Stimulated activated CD4-positive, alpha-beta T cell treated with anti-CD3 and anti-CD28 coated beads, Interleukin-4, amount 100 ng/mL, for 1 hour (primary cell): Measurements from ENCODE around the gene GSDME.

Experiments
- DNase-seq: peaks from one replicate; pipeline ENCODE4 v3.0.0-alpha.2; 2020

Gene GSDME

DNA sequence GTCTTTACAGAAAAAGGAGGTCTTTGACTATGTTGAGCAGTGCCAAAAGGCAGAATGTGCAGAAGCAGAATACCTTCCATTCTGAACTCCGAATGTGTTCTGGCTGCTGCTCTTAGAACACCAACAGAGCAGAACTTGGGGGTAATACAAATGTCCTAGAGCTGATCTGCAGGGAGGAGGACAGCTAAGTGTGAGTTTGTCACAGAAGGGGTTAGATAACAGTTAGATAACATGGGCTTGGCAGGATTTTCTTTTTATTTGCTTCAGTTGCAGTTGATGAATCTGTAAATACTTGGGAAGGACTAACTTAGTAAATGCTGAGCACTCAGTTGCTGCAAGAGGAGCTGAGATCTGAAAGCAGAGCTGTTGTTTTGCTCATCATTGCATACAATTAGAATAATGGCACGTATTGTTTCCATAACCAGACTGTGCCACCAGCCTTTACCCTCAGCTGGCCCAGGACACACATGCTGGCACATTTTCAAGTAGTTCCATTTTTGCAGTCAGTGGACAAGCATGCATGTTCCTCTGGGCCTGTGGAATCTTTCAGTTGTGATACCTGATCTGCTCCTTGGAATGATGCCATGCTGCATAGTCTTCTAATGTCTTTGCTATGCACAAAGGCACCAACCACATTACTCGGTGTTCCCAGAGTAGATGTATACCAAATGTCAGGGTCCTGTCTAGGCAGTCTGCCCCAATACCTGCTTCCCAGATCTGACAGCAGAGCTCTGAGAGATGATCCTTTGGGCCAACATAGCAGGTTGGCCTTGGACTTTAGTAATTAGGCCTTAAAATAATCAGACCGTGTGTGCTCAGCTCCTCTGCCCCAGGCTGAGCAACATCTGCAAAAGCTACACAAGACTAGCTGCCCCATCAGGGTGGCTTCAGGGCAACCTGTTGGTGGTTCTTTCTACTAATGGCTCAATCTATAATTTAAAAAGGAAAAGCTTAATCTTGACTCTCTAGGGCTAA lies 55.7 kb downstream of the GSDME start:
- no peak for DNase-seq

DNA sequence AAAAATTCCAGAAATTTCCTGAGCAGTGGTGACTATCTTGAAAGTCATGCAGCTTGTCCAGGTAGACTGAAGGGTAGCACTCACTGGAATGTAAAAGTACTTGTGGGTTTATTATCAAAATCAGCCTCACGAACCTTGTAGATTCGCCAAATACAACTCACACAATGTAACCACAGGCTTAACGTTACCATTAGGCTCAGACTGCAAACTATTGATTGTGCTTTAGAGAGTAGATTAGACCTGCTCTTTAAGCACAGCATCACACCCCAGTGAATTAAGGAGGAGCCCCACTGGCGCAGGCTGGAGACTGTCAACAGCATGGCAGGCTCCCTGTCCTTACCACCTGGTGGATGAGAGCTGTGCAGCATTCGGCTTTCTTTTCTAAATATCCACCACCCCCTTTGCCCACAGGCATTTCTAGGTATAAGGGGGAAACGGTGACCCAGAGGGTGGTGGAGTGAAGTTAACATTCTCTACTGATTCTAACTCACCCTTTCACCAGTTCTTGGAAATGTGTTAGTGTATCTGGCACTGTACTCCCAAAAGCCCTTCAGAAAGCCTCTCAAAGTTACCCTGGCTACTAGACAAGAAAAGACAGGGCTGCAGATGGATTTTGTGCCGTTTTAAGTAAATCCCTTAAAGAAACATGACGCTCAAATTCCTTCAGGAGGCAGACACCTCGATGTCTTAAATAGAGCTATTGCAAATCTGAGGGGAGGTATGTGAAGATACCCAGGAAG lies 56.6 kb downstream of the GSDME start:
- no peak for DNase-seq

DNA sequence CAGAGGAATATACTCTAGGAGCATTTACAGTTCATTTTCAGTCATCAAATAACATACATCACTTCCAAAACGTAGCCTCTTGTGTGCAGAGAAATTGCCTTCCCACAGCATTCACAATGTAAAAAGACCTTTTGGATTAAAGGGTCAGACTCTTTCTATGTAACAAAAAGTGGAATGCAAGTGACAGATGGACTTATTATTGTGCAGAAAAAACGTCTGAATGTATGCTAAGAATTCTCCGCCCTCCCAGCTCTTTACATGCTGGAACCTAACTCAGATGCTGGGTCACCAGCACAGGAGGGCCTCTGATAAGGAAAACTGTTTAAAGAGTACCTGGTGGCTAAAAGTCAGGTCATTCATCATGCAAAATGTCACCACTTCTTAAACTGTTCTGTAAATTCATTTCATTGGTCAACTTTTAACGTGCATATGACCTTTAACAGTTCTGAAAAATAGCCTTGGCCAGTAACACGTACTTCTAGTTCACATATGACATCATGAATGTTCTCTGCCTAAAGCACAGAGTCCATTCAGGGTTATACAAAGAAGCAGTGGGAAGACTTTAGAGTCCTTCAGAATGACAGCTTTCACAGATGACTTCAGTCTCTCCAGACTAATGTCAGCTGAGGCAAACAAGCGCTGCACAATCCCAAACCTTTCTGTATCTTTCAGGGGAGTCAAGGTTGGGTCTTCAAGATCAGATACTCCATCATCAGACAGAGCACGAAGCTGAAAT lies 58.6 kb downstream of the GSDME start:
- no peak for DNase-seq

DNA sequence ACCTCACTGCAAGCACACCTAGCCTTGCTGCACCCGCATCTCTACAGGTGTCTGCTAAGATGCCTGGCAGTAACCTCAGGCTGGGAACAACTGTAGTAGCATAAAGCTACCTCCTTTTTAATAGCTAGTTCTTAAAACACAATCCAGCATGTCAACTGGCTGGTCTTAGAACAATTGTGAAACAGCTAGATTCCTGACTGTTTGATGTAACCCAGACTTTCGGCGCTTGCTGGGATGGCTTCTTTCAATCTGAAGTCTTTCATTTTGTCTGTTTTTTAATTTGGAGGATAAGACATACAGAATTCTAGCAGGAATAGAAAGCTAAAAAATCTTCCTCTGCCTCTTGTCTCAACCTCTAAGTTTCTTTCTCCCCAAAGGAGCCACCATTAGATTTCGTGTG lies 59.8 kb downstream of the GSDME start:
- DNase-seq = no peak

DNA sequence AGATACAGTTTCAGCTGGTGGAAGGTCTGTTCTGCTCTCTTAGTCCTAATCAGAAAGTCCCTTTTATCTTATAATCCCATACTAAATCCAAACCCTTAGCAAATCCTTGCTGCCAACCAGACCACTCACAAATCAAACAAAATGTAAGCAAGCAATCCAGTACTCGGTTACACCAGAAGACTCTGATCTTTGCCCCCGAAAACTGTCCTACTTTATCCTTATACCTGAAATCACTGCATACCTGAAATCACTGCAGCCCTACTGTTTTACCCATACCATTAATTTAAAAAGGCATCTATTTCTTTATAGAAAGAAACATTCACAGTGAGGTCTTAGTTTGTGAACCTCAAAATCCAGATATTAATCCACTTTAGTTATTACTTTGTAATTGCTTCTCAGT lies 64.7 kb downstream of the GSDME start:
- no peak for DNase-seq

DNA sequence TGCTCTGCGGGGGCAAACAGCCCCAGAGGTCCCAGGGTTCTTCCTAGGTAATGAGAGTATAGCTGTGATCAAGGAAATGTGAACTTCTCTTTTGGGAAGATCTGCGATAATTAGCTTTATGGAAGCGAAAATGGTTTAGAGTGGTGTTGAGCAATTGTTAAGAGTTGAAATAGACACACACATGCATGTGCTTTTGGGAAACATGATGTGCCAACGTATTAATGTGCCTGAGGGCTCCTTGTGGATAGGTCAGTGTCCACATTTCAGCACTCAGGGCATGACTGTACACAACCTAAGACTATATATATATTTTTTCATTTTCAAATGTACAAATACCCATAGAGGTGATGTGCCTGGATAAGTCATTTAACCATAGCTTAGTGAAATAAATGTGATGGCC lies 67.0 kb downstream of the GSDME start:
- DNase-seq = no peak

DNA sequence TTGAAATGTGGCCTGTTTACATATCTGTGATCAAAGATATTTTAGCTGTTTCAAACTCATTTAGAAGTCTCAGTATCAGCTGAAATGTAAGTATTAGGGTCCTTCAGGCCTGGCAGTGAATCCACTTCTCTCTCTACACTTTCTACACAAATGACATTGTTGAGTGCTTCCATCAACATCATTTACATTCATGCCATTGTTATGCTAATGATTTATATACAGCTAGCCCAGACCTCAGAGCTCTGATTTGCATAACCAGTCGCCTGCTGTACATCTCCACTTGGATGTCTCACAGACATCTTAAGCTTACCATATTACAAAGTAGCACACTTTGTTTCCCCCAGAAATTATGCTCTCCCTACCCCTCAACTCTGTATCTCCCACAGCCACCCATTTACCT lies 71.6 kb downstream of the GSDME start:
- DNase-seq = no peak

DNA sequence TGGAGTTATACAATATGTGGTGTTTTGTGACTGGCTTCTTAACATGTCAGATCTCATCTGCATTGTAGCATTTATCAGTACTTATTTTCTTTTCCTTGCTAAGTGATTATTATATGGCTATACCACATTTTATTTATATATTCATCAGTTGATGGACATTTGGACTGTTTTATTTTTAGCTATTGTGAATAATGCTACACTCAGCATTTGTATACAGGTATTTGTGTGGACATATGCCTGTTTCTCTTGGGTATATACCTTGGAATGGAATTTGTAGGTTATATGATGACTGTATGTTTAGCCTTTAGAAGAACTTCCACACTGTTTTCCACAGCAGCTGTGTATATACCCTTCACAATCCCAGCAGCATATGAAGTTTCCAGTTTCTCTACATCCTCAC lies 86.5 kb downstream of the GSDME start:
- no peak for DNase-seq

DNA sequence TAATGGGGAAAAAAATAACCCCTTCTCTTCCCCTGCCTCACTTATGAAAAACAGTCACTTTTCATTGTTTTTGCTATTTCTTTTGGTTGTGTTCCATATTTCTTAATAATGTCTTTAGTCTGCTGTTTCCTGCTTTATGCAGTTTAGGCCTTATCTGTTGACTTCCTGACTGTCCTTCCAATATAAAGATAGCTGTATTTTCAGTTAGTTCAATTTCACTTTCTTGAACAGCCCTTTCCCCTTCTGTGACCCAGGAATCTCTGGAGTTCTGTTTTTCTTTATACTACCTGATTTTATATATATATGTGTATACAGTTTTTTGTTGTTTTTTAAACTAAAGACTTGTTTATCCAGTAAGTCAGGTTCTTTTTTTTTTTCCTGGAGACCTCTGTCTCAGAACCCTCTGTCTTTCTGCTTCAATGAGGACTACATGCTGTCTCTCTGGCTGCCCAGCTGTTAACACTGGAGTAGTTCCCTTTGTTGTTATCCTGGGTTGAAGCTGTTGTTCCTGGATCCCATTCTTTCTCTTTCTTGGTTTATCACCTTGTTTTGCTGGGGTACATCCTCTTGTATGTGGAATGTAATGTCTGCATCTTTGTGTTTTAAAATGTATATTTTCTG lies 87.2 kb downstream of the GSDME start:
- no peak for DNase-seq

DNA sequence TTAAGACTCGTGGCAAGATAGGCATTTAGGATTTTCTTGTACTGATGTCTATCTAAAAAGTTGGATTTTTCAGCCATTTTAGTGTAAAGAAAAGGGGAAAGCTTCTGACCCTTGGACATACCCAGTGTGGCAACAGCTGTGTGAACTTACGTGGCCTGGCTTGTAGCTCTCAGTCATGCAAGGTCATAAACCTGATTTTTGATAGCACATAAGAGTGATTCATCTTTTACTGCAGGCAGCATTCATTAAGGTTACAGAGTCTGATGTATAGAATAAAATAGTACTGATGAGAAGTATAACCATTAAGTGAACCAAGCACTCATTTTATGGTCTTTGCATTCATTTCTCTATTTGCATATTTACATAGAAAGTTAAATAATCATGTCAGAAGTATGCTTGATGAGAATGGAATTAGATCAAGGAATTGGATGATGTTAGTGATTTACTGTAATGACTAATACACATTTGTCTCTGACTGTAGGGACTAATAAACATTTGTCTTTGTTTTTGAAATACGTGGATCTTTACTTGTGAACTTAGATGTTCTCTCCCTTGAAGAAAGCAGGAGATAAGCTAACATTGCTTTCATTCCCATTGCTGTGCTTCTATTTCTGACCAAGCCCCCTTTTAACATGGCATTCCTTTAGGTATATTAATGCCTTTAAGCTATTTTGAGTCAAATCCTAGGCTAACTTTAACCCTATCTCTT lies 88.2 kb downstream of the GSDME start:
- DNase-seq = no peak

DNA sequence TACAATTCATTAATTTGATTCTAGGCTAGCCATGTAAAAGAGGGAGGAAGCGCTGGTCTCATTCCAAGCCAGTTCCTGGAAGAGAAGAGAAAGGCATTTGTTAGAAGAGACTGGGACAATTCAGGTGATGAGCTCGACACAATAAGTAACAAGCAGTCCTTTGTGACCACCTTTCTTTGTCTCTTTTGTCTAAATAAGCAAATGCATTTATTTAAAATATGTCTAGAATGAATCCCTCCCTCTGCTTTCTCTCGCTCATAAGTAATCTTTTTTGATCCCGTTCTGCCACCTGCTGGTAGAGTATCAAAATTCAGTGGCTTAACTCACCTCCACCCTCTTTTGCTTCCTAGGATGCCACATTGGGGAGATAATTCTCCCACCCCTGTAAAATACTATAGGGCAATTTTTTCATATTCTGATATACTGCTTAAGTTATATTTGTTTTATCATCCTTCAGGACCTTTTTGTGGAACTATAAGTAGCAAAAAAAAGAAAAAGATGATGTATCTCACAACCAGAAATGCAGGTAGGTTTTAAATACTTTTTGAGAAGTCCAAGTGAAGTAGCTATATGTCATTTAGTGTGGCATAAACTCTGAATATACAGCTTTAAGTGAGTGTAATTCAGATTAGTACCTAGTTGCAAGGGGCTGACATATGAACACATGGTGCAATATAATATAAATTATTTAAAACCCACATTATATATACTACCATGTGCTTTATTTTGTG lies 91.5 kb downstream of the GSDME start:
- DNase-seq = peak; percentile 13

DNA sequence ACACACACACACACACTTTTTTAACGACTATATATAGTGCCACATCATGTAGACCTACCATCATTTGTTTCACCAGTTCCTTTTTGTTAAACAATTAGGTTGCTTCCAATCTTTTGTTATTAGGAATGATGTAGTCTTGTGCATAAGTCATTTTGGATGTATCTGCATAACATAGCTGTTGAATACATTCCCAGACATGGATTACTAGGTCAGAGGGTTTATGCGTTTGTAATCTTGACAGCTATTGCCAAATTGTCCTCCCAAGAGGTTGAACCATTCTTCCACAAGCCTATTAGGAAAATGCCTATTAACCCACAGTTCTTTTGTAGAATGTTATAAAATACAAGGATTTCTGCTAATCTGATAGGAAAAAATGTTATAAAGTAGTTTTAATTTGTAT lies 96.7 kb downstream of the GSDME start:
- no peak for DNase-seq

DNA sequence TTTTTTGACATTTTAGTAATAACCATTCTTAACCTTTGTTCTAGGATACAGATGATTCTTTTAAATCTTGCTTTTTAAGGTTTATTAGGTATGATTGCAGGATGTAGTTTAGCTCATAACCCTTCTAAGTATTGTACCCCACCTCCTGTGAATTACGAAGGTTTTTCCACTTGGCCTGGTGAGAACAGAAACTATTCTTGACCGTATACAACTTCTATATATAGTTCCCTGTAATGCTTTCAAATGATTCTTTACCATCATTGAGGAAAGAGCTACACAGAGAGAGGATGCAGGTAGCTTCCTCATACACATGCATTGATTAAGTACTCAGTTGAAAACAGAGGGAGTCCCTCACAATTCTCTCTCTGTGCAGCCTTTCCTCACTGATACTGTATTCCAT lies 97.8 kb downstream of the GSDME start:
- no peak for DNase-seq

DNA sequence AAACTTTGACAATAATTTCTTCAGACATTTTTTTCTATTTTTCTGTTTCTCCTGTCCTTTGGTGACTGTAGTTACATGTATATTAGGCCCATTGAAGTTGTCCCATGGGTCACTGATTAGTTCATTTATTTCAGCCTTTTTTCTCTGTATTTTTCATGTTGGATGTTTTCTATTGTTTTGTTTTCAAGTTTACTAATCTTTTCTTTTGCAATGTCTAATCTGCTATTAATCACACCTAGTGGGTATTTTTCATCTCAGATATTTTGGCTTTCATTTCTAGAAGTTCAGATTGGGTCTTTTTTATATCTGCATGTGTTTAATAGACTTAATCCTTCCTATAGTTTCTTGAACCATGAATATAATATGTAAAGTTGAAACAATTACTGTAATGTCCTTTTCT lies 99.3 kb downstream of the GSDME start:
- DNase-seq = no peak

DNA sequence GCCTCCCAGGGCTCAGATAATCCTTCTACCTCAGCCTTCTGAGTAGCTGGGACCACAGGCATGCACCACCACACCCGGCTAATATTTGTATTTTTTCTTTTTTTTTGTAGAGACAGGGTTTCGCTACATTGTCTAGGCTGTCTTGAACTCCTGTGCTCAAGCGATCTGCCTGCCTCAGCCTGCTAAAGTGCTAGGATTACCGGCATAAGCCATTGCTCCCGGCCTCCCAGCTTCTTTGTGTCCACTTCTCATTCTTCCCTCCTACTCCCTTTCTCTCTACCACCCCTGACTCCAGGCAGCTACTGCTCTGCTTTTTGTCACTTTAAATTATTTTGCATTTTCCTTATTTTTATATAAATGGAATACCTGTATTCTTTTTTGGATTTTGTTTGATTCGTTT lies 100.7 kb downstream of the GSDME start:
- no peak for DNase-seq

DNA sequence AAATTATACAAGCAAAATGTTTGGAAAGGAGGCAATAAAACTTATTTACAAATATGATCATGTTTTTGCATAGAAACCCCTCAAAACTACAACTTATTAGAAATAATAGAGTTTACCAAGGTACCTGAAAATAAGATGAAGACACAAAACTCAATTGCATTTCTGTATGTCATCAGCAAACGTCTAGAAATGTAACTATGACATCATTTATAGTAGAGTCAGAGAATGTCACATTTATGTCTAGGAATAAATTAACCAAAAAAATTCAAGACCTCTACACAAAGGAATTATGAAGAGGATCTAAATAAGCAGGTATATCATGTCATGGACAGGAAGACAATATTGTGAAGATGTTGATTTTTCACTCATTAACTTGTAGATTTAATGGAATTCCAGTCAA lies 103.0 kb downstream of the GSDME start:
- no peak for DNase-seq

DNA sequence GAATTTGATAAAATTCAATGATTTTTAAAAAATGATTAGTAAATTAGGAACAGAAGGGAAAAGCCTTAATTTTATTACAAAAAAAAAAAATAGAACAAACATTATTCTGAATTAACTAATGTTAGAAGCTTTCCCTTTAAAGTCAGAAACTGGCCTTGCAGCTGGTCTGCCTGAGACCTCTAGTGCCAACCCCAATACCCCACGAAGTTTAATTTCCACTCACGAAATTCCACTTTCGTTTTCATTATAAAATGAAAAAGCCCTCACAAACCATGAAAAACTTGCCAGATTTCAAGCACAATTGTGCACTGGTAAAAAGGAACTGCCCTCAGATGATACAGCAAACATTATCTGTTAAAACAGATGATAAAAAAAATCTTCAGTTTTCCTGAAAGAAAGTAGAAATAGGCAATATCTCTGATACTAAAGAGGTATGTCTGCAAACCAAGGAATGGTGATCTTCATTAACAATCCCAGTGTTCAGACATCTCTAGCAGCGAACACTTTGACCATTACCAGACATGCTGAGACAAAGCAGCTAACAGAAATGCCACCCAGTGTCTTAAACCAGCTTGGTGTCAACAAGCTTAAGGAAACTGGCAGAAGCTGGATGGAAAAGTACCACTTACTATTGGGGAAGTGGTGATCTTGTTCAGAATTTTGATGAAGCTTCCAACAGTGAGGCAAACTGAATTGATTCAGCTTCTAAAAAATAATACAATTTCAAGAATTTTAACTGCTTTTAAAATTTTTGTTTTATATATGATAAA lies 103.8 kb downstream of the GSDME start:
- DNase-seq = no peak

DNA sequence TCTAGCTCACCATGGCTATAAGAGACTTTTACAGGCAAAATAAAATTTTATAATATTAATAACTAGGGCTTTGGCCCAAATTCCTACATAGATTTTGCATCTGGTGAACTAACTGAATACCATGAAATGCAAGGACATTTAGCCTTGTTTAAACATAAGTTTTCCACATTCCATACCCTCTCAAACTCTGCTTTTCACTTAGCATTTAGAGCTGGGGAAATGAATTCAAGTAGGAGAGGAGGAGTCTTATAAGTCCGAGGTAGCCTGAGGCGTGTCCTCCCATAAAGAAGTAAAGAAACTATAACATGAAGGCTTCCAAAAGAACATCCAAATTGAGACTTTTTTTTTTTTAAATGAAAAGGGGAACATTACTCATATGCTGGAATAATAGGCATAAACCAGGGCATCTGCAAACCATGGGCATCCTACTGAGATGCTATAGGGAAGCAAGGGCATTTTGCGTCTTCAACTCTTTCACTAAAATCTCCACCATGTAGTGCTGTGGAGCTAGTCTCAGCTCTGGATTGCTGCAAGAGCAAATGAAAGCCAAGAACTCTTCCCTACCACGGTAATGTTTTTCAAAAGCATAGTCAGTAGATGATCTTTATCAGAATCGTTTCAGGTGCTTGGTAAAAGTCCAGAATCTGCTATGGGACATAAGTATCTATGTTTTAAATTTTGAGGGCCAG lies 104.9 kb downstream of the GSDME start:
- no peak for DNase-seq
